ENCODE data around the gene LRRC7.

GRCh38 chr1:69967245-69967766 is 399.6 kb downstream of the LRRC7 start:
- TF ChIP-seq CTCF (IDR thresholded peaks at IDR 0.05; ENCODE audit: borderline replicate concordance, extremely low read depth, low read length, poor library complexity, severe bottlenecking) (no peak), EZH2 (IDR thresholded peaks at IDR 0.05; ENCODE audit: borderline replicate concordance, low read depth, low read length, severe bottlenecking) (no peak)

All from DND-41 (cell line).